ENCODE measurements around the gene C19orf44.
"Not testable (repeated sequence)": the region's sequence is repeated elsewhere in the genome, so short reads cannot be mapped to it uniquely, and the experiment has no call there.

C19orf44 gene

GRCh38 chr19:16495982-16496612, at the start of gene C19orf44, which contains the start of gene CALR3:
C19orf44 (plus strand) TSS chr19:16496394; CDS start chr19:16500793, 4,399 bp downstream.
CALR3 (minus strand) TSS chr19:16496167; CDS start chr19:16496129, 38 bp downstream.
- DNase-seq = peak; percentile 97 to 100 (median 99)
- intact Hi-C loops (cut with DNase I) = loop anchor here (2.0 kb wide), 1 partner anchor 77 kb away; the partner anchor contains the start of gene SLC35E1

GRCh38 chr19:16446724-16447368, 49.3 kb upstream of the C19orf44 start:
- intact Hi-C loops (cut with DNase I) = no loop called here
- peak in 35 of 42 donors; percentile 23 to 70 (median 50) for DNase-seq

- intact Hi-C loops (cut with DNase I); DNase-seq: not testable (repeated sequence)
These were observed 47.3 kb upstream of the C19orf44 start for GRCh38 chr19:16448872-16449271.

- intact Hi-C loops (cut with DNase I) = no loop called here
- no peak for DNase-seq
These were observed 46.7 kb upstream of the C19orf44 start for GRCh38 chr19:16449330-16449961.

- no peak for DNase-seq
- intact Hi-C loops (cut with DNase I) = no loop called here
These were observed 43.9 kb upstream of the C19orf44 start for GRCh38 chr19:16452325-16452724.

GRCh38 chr19:16454351-16454918, 41.8 kb upstream of the C19orf44 start:
- intact Hi-C loops (cut with DNase I) = no loop called here
- DNase-seq = no peak

- intact Hi-C loops (cut with DNase I) = no loop called here
- no peak for DNase-seq
These were observed 40.7 kb upstream of the C19orf44 start for GRCh38 chr19:16455489-16455888.

GRCh38 chr19:16456652-16457194, 39.5 kb upstream of the C19orf44 start:
- intact Hi-C loops (cut with DNase I) = no loop called here
- DNase-seq = no peak

GRCh38 chr19:16457195-16457953, 38.8 kb upstream of the C19orf44 start:
- intact Hi-C loops (cut with DNase I) = no loop called here
- DNase-seq = peak in 19 of 42 donors; percentile 10 to 65 (median 33)

GRCh38 chr19:16457954-16458331, 38.3 kb upstream of the C19orf44 start:
- intact Hi-C loops (cut with DNase I) = no loop called here
- no peak for DNase-seq

- DNase-seq = no peak
- intact Hi-C loops (cut with DNase I) = no loop called here
These were observed 37.5 kb upstream of the C19orf44 start for GRCh38 chr19:16458391-16459341.

GRCh38 chr19:16459680-16460079, 36.5 kb upstream of the C19orf44 start:
- no peak for DNase-seq
- intact Hi-C loops (cut with DNase I) = no loop called here

GRCh38 chr19:16460454-16460853, 35.7 kb upstream of the C19orf44 start:
- DNase-seq = peak in 19 of 42 donors; percentile 14 to 62 (median 46)
- intact Hi-C loops (cut with DNase I) = no loop called here

- peak in 13 of 42 donors; percentile 8 to 51 (median 28) for DNase-seq
- intact Hi-C loops (cut with DNase I) = no loop called here
These were observed 34.6 kb upstream of the C19orf44 start for GRCh38 chr19:16461630-16462051.

GRCh38 chr19:16462757-16463250, 33.4 kb upstream of the C19orf44 start:
- intact Hi-C loops (cut with DNase I) = no loop called here
- DNase-seq = peak in 11 of 42 donors; percentile 15 to 67 (median 43)

- intact Hi-C loops (cut with DNase I) = no loop called here
- DNase-seq = no peak
These were observed 32.7 kb upstream of the C19orf44 start for GRCh38 chr19:16463341-16463990.

GRCh38 chr19:16463991-16464575, 32.1 kb upstream of the C19orf44 start:
- intact Hi-C loops (cut with DNase I) = no loop called here
- DNase-seq = no peak
